EL (cell line): Measurements from ENCODE around the gene SNRPA1.
"Not testable (repeated sequence)": the region's sequence is repeated elsewhere in the genome, so short reads cannot be mapped to it uniquely, and the experiment has no call there.

Experiments used
- DNase-seq: peaks from one replicate; pipeline ENCODE4 v3.0.0-alpha.2; 2016

The SNRPA1 gene

GRCh38 chr15:101293122-101293521 lies 1.9 kb downstream of the SNRPA1 start:
- DNase-seq: no peak

DNA sequence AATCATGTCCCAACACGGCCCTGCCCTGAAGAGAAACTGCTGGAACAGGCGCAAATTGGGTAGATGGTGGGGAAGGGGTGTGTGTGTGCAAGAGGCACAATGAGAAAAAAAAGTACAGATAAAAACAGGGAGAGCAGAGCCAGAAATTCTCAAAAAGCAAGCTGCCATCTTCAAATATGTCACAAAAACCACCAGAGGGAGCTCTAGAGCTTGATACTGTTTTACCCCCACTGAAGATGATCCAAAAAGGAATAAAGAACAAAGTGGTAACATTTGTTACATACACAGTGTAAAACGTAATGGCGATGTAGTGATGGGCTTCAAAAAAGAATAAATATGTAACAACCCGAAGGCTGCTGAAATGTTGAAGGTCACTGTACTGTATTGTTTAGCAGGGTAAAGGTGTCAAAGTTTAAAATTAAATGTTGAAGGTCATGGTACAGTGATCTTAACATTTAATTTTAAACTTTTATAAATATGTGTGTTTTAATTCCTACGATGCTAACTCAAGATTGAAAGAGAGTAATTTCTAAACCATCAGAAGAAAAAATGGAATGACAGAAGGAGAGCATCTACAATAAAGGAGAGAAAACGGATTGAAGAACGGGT lies 6.0 kb downstream of the SNRPA1 start:
- DNase-seq: peak; percentile 49

GRCh38 chr15:101287342-101287741 lies 7.7 kb downstream of the SNRPA1 start:
- not testable (repeated sequence) for DNase-seq

DNA sequence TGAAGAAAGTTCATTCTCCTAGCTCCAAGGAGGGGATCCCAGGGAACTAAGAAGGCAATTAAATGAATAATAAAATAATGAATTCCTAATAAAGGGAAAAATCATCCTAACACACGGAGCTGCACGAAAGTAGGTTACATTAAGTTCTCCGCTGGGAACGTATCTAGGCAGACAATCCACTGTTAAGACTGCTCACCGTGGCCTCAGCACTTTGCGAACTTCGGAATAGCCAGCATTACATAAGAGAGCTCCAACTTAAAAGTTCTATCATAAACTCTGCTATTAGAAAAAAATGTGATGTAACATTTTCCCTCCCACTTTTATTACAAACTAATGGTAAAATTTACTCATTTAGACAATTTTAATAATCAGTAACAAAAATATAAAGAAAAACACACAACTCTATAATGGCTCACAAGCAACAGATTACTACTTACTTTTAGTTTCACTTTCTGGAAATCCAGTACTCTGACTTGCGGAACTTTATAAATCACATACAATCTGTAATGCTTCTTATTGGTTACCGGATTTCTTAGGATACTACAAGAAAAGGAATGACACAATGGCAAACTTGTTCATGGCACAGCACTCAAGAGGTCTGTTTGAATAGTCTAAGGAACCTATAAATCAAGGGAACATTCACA lies 8.5 kb downstream of the SNRPA1 start:
- DNase-seq: no peak

DNA sequence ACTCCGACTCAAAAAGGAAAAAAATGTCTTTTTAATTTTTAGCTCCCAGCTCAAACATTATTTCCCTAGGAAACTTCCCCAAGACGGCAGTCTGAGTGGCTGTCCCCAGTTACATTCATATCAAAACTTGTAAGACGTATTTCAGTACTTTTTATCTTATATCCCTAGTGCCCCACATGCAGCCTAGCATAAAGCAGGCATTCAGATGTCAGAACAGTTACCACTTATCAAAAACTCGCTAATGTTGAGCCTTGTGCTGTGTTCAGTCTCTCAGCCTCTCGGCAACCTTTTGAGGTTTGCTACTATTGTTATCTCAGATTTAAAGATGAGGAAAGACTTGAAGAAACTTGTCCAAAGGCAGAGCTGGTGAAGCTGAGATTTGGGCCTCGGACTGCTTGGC lies 11.1 kb downstream of the SNRPA1 start:
- no peak for DNase-seq

GRCh38 chr15:101280007-101280406 lies 15.0 kb downstream of the SNRPA1 start:
- no peak for DNase-seq

DNA sequence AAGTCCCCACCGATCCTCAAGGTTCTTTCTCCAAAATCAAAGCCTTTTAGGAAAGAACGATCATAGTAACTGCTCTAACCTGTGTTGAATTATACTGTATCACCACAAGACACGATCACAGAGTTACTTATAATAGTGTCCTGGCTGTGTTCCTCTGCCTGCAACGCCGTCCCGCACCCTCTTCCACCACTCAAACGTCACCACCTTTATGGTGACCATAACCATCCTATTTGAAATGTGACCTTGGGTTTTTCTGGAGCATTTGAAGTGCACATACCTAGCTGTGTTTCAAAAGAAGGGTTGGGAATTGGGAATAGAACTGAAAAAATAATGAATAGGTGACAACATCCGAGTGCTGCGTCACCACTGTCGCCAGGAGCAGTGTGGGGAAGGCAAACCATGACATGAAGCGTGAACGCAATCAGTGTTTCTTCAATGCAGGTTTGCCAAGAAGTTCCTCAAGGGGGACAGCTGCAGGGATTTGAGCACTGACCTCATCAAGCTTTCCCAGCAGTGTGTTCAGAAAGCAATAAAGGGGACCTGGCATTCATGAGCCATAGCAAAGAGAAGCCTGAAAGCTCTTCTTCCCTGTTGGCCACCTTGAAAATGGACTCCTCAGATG lies 17.0 kb downstream of the SNRPA1 start:
- DNase-seq: no peak

DNA sequence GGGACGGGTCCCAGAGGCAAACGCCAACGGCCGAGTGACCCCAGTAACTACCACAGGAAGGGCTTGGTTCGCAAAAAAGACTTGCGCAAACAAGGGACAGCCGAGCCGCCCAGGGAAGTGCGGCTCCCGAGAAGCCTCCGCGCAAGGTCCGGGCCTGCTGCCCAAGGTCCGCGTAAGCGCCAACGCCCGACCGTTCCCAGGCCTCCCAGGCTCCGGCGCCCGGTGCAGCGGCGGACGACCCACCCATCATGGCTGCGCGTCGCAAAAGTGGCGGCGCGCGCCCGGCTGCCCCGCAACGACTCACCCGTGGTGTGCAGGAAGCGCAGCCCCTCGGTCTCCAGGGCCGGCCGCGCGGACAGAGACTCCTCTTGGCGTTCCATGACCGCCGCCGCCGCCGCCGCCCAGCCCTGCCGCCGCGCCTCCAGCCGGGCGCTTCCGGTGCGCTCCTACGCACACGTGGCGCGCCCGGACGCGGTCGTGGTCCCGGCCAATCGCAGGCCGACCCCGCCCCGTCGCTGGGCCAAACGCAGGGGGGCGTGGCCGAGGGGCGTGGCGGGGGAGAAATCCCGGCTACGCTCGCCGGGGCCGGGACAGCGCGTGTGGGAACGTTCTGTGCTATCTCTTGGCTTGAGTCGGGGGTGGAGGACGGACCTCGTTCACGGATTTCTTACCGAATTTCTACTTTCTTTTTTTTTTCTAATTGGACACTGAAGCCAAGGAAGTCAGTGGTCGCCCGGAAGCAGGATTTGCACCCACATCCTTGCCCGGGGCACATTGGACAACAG lies 17.8 kb downstream of the SNRPA1 start, which contains the start of gene SELENOS:
Gene SELENOS, minus strand, starts transcription at position 448 of the 785 bp plus-strand sequence. Its CDS starts 68 bp downstream, at position 380.
- DNase-seq: peak; percentile 90

- DNase-seq: peak; percentile 41
Observed at GRCh38 chr15:101276501-101277037, 18.5 kb downstream of the SNRPA1 start.

DNA sequence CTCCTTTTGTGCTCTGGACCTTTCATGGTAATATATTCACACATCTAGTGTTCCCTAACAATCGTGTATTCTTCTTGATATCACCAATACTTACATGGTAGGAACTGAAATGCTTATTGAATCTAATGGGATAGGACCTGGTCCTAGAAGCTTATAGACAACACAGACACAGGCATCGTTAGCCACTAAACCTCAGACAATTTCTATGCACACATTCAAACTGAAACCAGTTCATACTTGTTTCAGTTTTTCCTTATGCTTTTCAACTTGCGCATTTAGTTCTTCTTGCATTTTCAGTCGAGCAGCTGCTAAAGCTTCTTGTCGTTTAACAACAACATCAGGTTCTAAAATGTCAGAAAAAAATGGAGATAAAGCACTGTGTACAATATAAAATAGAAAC lies 20.0 kb downstream of the SNRPA1 start:
- DNase-seq: no peak

- DNase-seq: no peak
Observed at GRCh38 chr15:101273534-101273933, 21.5 kb downstream of the SNRPA1 start.

- DNase-seq: no peak
Observed at GRCh38 chr15:101272584-101272983, 22.5 kb downstream of the SNRPA1 start.

DNA sequence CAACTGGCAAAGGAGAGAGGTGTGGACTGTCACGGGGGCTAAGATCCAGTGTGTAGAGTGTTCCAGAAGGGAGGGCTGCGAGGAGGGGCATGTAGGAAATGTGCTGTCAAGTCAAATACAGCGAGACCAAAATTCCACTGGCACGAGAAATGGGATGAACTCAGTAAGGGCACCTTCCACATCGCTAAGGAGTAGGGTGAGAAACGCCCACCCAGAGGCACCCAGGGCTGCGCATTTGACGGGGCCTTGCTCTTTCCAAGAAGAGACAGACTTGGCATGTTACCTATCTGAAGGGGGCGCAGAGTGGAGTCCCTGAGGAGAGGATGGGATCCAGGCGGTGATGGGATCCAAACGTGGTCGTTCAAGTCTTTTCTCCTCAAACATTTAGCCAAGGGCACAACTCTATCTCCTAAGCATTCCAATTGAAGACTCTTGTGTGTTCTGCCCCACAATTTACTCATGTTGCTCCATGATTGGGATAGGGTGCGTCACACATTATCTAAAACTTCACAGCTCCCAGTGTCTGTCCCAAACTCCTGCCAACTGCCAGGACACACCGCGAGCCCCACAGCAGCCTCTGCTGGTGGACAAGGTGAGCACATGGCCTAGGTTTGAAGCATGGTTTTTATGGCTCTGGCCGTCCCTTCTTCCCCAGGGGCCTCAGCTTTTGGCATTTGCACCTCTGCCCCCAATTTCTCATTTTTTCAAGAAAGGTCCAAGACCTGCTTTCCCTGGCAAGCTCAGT lies 25.4 kb downstream of the SNRPA1 start:
- DNase-seq: no peak

GRCh38 chr15:101267320-101268104 lies 27.5 kb downstream of the SNRPA1 start:
- peak; percentile 87 for DNase-seq

DNA sequence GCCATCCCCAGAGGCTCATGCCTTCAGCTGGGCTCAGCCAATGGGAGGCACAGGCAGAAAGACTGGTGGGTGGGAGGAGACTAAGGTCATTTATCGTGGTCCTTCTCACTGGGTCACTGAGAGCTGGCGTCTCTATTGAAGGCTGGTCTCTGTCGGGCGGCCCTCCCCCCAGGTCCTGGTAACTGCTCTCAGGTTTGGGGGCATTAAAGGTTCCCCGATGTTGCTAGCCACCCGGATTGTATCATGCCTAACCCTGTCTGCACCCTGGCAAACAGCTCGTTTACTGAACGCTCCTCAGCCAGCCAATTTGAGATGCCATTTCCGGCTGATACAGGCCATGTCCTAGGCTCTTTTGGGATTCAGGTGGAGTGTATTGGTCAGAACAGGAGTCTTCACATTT lies 28.3 kb downstream of the SNRPA1 start:
- no peak for DNase-seq

GRCh38 chr15:101266034-101266433 lies 29.0 kb downstream of the SNRPA1 start:
- peak; percentile 35 for DNase-seq

GRCh38 chr15:101264911-101265641 lies 30.0 kb downstream of the SNRPA1 start:
- no peak for DNase-seq

DNA sequence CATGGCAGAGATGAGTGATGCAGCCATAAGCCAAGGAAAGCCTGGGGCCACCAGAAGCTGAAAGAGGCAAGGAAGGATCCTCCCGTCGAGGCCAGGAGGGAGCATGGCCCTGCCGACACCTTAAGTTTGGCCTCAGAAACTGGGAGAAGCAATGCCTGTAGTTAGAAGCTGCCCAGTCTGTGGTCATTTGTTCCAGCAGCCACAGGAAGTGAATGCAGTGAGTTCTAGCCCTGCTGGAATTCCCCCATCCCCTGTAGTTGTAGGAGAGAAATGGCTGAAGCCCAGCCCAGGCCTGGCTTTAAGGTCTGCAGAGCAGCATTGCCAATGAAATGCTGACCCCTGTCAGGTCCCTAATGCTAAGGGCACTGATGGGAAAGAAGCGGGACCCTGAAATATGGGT lies 31.0 kb downstream of the SNRPA1 start:
- peak; percentile 35 for DNase-seq

- DNase-seq: no peak
Observed at GRCh38 chr15:101262551-101262950, 32.5 kb downstream of the SNRPA1 start.

DNA sequence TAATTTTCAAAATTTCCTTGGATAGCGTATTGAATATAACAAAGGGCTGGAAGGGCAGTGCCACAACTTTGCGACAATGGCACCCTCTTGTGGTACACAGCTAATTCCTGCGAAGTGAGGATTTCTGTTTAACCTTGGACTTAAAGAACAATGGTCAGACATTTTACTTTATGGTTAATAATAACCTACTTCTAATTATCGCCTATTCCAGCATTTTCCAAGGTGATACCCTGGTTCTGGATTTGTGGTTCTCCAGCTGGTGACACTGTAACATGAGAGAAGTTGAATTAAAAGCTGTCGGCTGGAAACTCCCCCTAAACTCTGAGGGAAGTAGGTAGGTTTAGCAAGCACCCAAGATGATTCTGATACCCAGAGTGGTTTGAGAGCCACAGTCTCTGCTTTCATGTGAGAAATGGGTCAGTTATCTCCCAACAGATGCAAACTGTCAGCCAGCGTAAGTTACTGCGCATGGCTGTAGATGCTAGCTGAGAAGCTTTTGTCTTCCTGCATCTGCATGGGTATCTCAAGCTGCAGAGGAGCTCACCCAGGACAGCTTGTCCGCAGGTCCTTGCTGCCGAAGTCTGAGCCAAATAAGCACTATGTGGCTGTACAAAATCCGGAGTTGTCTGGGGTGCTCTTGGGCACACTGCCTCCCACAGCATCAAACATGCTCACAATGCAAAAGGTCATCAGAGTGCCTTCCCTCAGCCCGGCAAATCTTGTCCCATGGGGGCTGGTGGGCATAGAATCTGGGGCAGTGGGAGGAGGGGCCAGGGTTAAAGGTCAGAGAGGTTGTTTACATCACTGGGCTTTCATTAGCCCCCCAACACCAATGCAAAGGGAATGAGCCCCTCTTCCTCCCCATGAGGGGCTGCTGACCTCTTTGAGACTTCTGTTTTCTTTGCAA lies 36.6 kb downstream of the SNRPA1 start:
- peak; percentile 68 for DNase-seq
